AG09319 (cell line): ENCODE data around the gene LIG3.
"Not testable (repeated sequence)": the region's sequence is repeated elsewhere in the genome, so short reads cannot be mapped to it uniquely, and the experiment has no call there.

Source experiments
- DNase-seq: peaks from one replicate; pipeline ENCODE4 v3.0.0-alpha.2; 2010; ENCODE audit warnings: low read depth; ENCODE audit errors: extremely low read depth
- CTCF ChIP-seq: IDR thresholded peaks from 2 replicates; pipeline ENCODE4 v1.5.1; 2011; ENCODE audit warnings: low read depth, mild to moderate bottlenecking, inconsistent platforms, low read length, moderate library complexity

Gene LIG3

GRCh38 chr17:35025541-35025940 lies 45.2 kb downstream of the LIG3 start:
- DNase-seq = no peak
- no peak for TF ChIP-seq CTCF

GRCh38 chr17:35028097-35028496 lies 47.8 kb downstream of the LIG3 start:
- not testable (repeated sequence) for DNase-seq

- no peak for TF ChIP-seq CTCF
- DNase-seq = no peak
These were observed 48.4 kb downstream of the LIG3 start for GRCh38 chr17:35028531-35029262.

- no peak for DNase-seq
- no peak for TF ChIP-seq CTCF
These were observed 50.5 kb downstream of the LIG3 start for GRCh38 chr17:35030780-35031179.

- no peak for TF ChIP-seq CTCF
- DNase-seq = no peak
These were observed 58.1 kb downstream of the LIG3 start for GRCh38 chr17:35038453-35038852.

GRCh38 chr17:35041390-35041789 lies 61.1 kb downstream of the LIG3 start:
- no peak for DNase-seq
- TF ChIP-seq CTCF = no peak

- no peak for TF ChIP-seq CTCF
- no peak for DNase-seq
These were observed 63.9 kb downstream of the LIG3 start for GRCh38 chr17:35044181-35044580.

- not testable (repeated sequence) for DNase-seq
These were observed 65.2 kb downstream of the LIG3 start for GRCh38 chr17:35045458-35045979.
